ENCODE data around the gene NTNG1. TPM values are rescaled to one million over a fixed set of nuclear protein-coding genes. Genes with fewer than 3 reads are reported as not detected.

NTNG1 gene
- total RNA-seq, 4 donors from 2014 or later = 0.78 to 4.2 (median 2.4) TPM

GRCh38 chr1:107515702-107516101 is 374.9 kb downstream of the NTNG1 start:
- intact Hi-C loops (cut with DNase I) = no loop called here
- Histone ChIP-seq H3K36me3 (no peaks in the 10 kb centered on the region), H3K27ac (replicated peaks in 1 of 4) (no peak overlapping the region), H3K27me3 (no peaks in the 10 kb centered on the region), H3K4me3 (no peak overlapping the region), H3K9me3 (no peaks in the 10 kb centered on the region), H3K4me1 (no peaks in the 10 kb centered on the region)
- no peak for DNase-seq (ENCODE audit: extremely low spot score)
- WGBS = 92% methylated on average over 3 of the region's 3 CpGs
- TF ChIP-seq EP300 (IDR thresholded peaks at IDR 0.05) (no peak), POLR2A (IDR thresholded peaks at IDR 0.05; ENCODE audit: low read depth) (no peak), CTCF (IDR thresholded peaks at IDR 0.05) (no peak), POLR2AphosphoS5 (IDR thresholded peaks at IDR 0.05) (no peak)

- H3K4me3 ChIP-seq = no peak overlapping the region
- no peaks in the 10 kb centered on the region for H3K36me3 ChIP-seq
- no peak for DNase-seq (ENCODE audit: extremely low spot score)
- TF ChIP-seq POLR2AphosphoS5 (IDR thresholded peaks at IDR 0.05) = no peak
- no peak for TF ChIP-seq POLR2A (IDR thresholded peaks at IDR 0.05; ENCODE audit: low read depth)
- TF ChIP-seq EP300 (IDR thresholded peaks at IDR 0.05) = no peak
- no peak for TF ChIP-seq CTCF (IDR thresholded peaks at IDR 0.05)
- intact Hi-C loops (cut with DNase I) = loop anchor here (10.0 kb wide), 1 partner anchor 248 kb away; no protein-coding TSS in a partner anchor
- H3K27me3 ChIP-seq = no peaks in the 10 kb centered on the region
- no peaks in the 10 kb centered on the region for H3K9me3 ChIP-seq
- H3K4me1 ChIP-seq = no peaks in the 10 kb centered on the region
- no peak overlapping the region for H3K27ac ChIP-seq (replicated peaks in 1 of 4)
- 62% methylated on average over 4 of the region's 4 CpGs for WGBS
Observed at GRCh38 chr1:107523061-107523460, 382.2 kb downstream of the NTNG1 start.

- Histone ChIP-seq H3K36me3 (no peaks in the 10 kb centered on the region), H3K9me3 (no peaks in the 10 kb centered on the region), H3K27ac (replicated peaks in 1 of 4) (no peak overlapping the region), H3K4me3 (no peak overlapping the region), H3K27me3 (no peaks in the 10 kb centered on the region), H3K4me1 (no peaks in the 10 kb centered on the region)
- no peak for TF ChIP-seq CTCF (IDR thresholded peaks at IDR 0.05)
- no peak for TF ChIP-seq EP300 (IDR thresholded peaks at IDR 0.05)
- no peak for TF ChIP-seq POLR2A (IDR thresholded peaks at IDR 0.05; ENCODE audit: low read depth)
- TF ChIP-seq POLR2AphosphoS5 (IDR thresholded peaks at IDR 0.05) = no peak
- intact Hi-C loops (cut with DNase I) = loop anchor here (10.0 kb wide), 1 partner anchor 249 kb away; no protein-coding TSS in a partner anchor
- no peak for DNase-seq (ENCODE audit: extremely low spot score)
- WGBS = 62% methylated on average over 4 of the region's 4 CpGs
Observed at GRCh38 chr1:107523736-107524135, 382.9 kb downstream of the NTNG1 start.

GRCh38 chr1:107524301-107524700 is 383.5 kb downstream of the NTNG1 start:
- no peaks in the 10 kb centered on the region for H3K9me3 ChIP-seq
- no peak for DNase-seq (ENCODE audit: extremely low spot score)
- WGBS = 84% methylated on average over 2 of the region's 2 CpGs
- no peak overlapping the region for H3K27ac ChIP-seq (replicated peaks in 1 of 4)
- no peaks in the 10 kb centered on the region for H3K4me1 ChIP-seq
- no peaks in the 10 kb centered on the region for H3K27me3 ChIP-seq
- intact Hi-C loops (cut with DNase I) = loop anchor here (10.0 kb wide), 1 partner anchor 250 kb away; no protein-coding TSS in a partner anchor
- H3K36me3 ChIP-seq = no peaks in the 10 kb centered on the region
- TF ChIP-seq POLR2AphosphoS5 (IDR thresholded peaks at IDR 0.05) (no peak), POLR2A (IDR thresholded peaks at IDR 0.05; ENCODE audit: low read depth) (no peak), EP300 (IDR thresholded peaks at IDR 0.05) (no peak), CTCF (IDR thresholded peaks at IDR 0.05) (no peak)
- no peak overlapping the region for H3K4me3 ChIP-seq

- Histone ChIP-seq H3K27ac (replicated peaks in 1 of 4) (no peak overlapping the region), H3K9me3 (no peaks in the 10 kb centered on the region), H3K4me1 (peaks cover 0 to 7% (median 2%) of the 10 kb centered on the region in 4 donors), H3K4me3 (no peak overlapping the region), H3K27me3 (no peaks in the 10 kb centered on the region), H3K36me3 (no peaks in the 10 kb centered on the region)
- no peak for TF ChIP-seq POLR2AphosphoS5 (IDR thresholded peaks at IDR 0.05)
- TF ChIP-seq EP300 (IDR thresholded peaks at IDR 0.05) = no peak
- no peak for TF ChIP-seq CTCF (IDR thresholded peaks at IDR 0.05)
- no peak for TF ChIP-seq POLR2A (IDR thresholded peaks at IDR 0.05; ENCODE audit: low read depth)
- no peak for DNase-seq (ENCODE audit: extremely low spot score)
- intact Hi-C loops (cut with DNase I) = loop anchor here (10.0 kb wide), 1 partner anchor 250 kb away; no protein-coding TSS in a partner anchor
- WGBS = 100% methylated on average over 1 of the region's 1 CpG
Observed at GRCh38 chr1:107525145-107525544, 384.3 kb downstream of the NTNG1 start.

Data from esophagus muscularis mucosa (tissue), 4 donors.